Esophagus muscularis mucosa (tissue), 4 donors: ENCODE data around the gene PRDM7.

Experiments used
- EP300 ChIP-seq: sonication (generic); formaldehyde crosslinking; IDR thresholded peaks from one replicate; pipeline ENCODE4 v1.6.1; 2017; ENCODE audit warnings: antibody characterized with exemption
- POLR2A ChIP-seq: fragments of 450-650 bp; IDR thresholded peaks from one replicate; pipeline ENCODE4 v1.6.1; 2017; ENCODE audit warnings: antibody characterized with exemption, moderate library complexity, mild to moderate bottlenecking, low read depth
- POLR2AphosphoS5 ChIP-seq, 2 donors: sonication (generic); formaldehyde crosslinking; IDR thresholded peaks; one replicate each; pipeline ENCODE4 v1.6.1; 2017; ENCODE audit warnings: antibody characterized with exemption in 2 of 2
- TF ChIP-seq, protein P1 (sequence below), 3 experiments: fragments of 200-600 bp in 2 of 3; fragments of 450-650 bp in 1 of 3; sonication (generic) in 2 of 3; IDR thresholded peaks; one replicate each; pipeline ENCODE4 v1.5.1; 2017 to 2019; ENCODE audit warnings: antibody characterized with exemption in 3 of 3, mild to moderate bottlenecking in 2 of 3, moderate library complexity in 1 of 3

DNA sequence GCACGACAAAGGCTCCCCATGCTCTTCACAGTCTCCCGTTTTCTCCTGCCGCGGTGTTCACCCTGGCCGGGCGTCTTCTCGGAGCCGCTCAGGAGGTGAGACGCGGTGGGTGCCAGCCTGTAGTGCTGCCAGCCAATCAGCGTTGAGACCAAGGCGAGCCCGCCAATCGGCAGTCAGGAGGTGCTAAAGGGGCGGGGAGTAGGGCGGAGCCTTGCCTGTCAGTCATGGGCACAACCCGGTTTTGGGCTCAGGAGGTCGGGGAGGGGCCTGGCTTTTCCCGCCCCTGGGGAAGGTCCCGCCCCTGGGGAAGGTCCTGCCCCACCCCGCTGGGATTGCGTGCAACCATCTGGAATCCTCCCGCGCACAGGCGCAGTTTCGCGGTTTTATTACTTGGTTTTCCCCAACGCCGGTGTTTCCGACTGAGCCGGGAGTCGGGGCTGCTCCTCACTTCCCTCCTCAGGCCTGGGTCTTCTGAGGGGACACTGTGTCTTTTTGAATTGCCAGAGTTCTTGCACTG lies at the start of gene PRDM7:
- TF ChIP-seq POLR2AphosphoS5 (IDR thresholded peaks at IDR 0.05) (peak; percentile 32 to 64), POLR2A (no peak), EP300 (no peak)
- TF ChIP-seq, protein P1, sequence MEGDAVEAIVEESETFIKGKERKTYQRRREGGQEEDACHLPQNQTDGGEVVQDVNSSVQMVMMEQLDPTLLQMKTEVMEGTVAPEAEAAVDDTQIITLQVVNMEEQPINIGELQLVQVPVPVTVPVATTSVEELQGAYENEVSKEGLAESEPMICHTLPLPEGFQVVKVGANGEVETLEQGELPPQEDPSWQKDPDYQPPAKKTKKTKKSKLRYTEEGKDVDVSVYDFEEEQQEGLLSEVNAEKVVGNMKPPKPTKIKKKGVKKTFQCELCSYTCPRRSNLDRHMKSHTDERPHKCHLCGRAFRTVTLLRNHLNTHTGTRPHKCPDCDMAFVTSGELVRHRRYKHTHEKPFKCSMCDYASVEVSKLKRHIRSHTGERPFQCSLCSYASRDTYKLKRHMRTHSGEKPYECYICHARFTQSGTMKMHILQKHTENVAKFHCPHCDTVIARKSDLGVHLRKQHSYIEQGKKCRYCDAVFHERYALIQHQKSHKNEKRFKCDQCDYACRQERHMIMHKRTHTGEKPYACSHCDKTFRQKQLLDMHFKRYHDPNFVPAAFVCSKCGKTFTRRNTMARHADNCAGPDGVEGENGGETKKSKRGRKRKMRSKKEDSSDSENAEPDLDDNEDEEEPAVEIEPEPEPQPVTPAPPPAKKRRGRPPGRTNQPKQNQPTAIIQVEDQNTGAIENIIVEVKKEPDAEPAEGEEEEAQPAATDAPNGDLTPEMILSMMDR (IDR thresholded peaks at IDR 0.05), result no peak
